GM12865 (cell line): Measurements from ENCODE around the gene SHANK3.

Experiments
- DNase-seq: peaks from one replicate; pipeline ENCODE4 v3.0.0; 2010; ENCODE audit warnings: low read depth
- H3K4me3 ChIP-seq: 2 replicates; pipeline ENCODE4 v1.5.1; 2011; ENCODE audit warnings: mild to moderate bottlenecking, low read depth, low read length, control low read depth
- TF ChIP-seq, protein P1 (sequence below): IDR thresholded peaks from 2 replicates; pipeline ENCODE4 v1.5.1; 2011; ENCODE audit warnings: low read length, control low read depth, low read depth, inconsistent platforms; ENCODE audit not compliant: insufficient read depth; ENCODE audit errors: missing control alignments

SHANK3 gene

DNA sequence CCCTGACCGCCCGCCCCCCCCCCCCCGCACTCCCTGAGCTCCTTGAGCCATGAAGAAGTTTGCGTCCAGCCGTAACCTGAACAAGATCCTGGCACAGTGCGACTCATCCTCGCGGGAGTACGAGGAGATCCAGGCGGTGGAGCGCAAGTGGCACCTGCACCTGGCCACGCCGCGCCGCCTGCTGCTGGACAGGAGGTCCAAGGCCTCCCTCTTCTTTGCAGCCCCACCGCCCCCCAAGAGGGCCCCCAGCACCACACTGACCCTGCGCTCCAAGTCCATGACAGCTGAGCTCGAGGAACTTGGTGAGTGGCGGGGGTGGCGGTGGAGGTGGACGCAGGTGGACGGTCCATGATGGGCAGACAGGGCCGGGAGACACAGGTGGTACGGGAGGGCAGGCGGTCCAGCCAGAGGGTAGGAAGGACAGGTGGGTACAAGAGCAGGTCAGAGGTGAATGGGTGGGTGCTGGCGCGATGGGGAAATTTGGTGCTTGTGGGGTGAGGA, 33.3 kb downstream of the SHANK3 start:
- no peak for DNase-seq
- no peak overlapping the region for H3K4me3 ChIP-seq
- TF ChIP-seq, protein P1, sequence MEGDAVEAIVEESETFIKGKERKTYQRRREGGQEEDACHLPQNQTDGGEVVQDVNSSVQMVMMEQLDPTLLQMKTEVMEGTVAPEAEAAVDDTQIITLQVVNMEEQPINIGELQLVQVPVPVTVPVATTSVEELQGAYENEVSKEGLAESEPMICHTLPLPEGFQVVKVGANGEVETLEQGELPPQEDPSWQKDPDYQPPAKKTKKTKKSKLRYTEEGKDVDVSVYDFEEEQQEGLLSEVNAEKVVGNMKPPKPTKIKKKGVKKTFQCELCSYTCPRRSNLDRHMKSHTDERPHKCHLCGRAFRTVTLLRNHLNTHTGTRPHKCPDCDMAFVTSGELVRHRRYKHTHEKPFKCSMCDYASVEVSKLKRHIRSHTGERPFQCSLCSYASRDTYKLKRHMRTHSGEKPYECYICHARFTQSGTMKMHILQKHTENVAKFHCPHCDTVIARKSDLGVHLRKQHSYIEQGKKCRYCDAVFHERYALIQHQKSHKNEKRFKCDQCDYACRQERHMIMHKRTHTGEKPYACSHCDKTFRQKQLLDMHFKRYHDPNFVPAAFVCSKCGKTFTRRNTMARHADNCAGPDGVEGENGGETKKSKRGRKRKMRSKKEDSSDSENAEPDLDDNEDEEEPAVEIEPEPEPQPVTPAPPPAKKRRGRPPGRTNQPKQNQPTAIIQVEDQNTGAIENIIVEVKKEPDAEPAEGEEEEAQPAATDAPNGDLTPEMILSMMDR: no peak

DNA sequence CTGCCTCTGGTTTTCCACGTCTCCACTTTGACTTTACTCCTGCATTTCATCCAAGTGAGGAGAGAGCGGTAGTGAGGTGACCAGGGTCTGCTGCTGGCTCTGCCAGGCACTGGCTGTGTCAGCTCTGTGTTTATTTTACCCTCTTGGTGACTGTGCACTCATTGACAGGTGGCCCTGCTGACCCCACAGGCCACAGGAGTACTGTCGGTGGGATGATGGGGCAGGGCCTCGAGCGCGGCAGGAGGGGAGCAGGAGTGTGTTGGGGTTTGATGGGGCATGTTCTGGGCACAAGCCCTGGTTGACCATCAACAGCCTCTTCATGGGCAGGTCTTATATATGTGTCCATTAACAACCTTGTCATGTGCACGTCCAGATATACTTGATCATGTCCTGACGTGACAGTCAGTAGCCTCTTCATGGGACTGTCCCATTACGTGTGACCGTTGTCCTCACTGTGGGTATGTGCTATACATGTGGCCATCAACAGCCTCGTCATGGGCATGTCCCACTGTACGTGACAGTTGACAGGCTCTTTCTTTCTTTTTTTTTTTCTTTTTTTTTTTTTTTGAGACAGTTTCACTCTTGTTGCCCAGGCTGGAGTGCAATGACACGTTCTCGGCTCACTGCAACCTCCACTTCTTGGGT, 34.0 kb downstream of the SHANK3 start:
- no peak for DNase-seq
- TF ChIP-seq, protein P1: no peak
- H3K4me3 ChIP-seq: no peak overlapping the region

DNA sequence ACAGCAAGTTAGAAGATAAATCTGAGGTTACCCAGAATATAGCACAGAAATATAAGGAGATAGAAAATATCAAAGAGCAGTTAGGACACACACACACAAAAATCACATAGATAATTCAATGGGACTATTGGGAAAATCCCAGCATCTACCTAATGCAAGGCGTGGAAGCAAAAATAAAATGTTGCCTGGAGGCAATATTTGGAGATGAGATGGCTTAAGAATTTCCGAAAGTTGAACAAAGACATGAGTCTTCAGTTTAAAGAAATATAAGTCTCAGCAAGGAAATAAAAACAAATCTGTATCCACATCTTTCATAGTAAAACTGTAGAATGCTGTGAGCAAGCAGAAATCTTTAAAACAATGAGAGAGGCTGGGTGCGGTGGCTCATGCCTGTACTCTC, 35.9 kb downstream of the SHANK3 start:
- H3K4me3 ChIP-seq: no peak overlapping the region
- DNase-seq: no peak
- TF ChIP-seq, protein P1: no peak

DNA sequence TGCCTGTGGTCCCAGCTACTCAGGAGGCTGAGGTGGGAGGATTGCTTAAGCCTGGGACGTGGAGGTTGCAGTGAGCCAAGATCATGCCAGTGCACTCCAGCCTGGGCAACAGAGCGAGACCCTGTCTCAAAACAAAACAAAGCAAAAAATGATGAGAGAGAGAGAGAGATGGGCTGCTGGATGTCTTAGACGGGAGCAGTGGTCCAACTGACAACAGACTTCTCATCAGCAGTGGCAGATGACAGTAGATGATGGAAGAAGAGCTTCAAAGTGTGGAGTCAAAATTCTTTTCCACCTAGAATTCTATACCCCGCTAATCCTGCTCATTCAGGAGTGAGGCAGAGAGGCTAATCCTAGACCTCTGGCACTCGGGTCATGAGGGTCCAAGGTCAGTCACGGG, 36.4 kb downstream of the SHANK3 start:
- TF ChIP-seq, protein P1: no peak

DNA sequence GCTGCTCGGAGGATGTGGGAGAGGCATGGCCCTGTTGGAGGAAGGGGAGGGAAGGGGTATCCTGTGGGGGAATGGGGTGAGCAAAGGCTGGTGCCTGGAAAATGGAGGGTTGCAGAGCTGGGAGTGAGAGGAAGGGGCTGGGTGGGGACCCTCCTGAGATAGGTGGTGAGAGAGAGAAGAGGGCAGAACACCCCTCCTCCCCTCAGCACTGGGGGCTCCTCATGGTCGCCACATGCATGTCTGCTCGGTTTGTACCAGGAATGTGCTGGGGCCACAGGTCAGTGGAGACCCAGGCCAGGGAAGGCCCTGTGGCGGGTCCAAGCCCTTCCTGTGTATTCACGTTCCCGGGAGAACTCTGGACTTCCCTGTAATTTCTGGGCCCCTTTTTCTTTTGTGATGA, 37.6 kb downstream of the SHANK3 start:
- DNase-seq: no peak
- no peak overlapping the region for H3K4me3 ChIP-seq

More for the DNA sequence above, 36.4 kb downstream of the SHANK3 start:
- no peak overlapping the region for H3K4me3 ChIP-seq
- DNase-seq: no peak

DNA sequence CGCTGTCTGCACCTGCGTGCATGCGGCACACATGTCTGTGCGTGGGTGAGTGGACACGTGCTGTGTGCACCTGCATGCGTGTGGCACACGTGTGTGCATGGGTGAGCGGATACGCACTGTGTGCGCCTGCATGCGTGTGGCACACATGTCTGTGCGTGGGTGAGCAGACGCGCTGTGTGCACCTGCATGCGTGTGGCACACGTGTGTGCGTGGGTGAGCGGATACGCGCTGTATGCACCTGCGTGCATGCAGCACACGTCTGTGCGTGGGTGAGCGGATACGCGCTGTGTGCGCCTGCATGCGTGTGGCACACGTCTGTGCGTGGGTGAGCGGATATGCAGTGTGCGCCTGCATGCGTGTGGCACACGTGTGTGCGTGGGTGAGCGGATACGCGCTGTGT, 38.3 kb downstream of the SHANK3 start:
- TF ChIP-seq, protein P1: no peak
- no peak for DNase-seq
- no peak overlapping the region for H3K4me3 ChIP-seq

More for the DNA sequence above, 37.6 kb downstream of the SHANK3 start:
- TF ChIP-seq, protein P1: no peak
